Islet of Langerhans (tissue), 1 donor: Measurements from ENCODE around the gene POMT1.
A peak's percentile ranks its signal among the peaks of the same experiment; 100 is the strongest.

Experiments
- FAIRE-seq: peaks from one replicate; lab custom pipeline; 2011; peaks lifted over from hg19 to GRCh38; lab: Jason Lieb, UNC

Gene POMT1

DNA sequence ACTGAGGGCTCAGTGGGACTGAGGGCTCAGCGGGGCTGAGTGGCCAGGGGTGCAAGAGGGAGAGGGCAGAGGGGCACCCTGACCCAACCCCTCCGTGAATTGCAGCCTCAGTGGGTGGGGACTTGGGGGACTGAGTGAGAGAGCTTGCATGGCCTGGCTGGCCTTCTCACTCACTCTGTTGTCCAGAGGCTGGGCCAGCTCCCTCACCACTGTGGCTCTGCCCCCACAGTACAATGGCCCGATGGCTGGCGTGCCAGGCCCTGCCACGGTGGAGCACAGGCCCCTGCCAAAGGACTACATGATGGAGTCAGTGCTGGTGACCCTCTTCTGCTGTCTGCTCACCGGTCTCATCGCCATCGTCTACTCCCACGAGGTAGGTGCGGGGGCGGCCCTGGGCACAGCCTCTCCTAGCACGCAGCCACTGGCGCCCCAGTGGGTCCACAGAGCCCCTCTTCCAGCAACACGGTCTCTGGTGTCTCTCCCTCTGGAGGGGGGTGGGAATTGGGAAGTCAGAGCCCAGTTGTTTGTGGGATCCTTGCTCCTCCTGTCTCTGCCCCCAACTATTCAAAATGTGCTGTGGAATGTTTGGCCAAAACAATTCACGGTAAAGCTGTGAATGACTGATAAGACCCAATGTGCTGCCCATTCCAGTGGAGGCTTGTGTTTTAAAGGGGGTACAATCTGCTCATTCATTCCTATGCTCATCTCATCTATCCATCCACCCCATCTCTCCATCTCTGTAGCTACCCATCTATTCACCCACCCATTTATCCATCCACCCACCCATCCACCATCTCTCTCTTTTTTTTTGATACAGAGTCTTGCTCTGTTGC lies 53.3 kb downstream of the POMT1 start:
- no peak for FAIRE-seq

DNA sequence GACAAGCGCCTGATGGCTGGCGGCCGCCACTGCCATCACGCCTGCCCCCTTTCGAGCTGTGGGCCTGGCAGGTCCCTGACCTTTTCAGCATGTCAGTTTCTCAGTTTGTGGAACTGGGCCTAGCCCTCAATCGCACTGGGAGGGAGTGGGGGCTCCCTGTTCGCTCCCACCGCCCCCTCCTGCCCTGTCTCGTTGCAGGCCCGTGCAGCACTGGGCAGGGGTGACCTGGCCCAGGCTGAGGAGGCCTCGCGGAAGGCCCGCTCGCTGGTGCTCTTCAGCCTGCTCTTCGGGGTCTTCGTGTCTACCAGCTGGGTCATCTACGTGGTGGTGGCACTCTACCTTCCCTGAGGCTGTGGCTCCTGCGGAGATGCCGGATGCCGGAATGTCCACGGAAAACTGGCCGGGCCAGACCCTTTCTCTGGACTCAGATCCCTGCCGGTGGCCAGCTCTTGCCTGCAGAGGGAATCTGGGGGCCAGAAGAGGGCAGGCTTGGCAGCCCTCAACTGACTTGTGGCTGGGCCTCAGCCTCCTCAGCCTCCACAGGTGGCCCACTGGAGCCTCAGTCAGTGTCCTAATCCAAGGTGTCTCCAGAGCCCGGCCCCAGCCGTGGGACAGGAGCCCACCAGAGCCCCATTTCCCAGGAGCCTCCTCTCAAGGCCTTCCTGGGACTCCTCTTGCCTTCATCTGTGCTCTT lies 55.3 kb downstream of the POMT1 start:
- no peak for FAIRE-seq

DNA sequence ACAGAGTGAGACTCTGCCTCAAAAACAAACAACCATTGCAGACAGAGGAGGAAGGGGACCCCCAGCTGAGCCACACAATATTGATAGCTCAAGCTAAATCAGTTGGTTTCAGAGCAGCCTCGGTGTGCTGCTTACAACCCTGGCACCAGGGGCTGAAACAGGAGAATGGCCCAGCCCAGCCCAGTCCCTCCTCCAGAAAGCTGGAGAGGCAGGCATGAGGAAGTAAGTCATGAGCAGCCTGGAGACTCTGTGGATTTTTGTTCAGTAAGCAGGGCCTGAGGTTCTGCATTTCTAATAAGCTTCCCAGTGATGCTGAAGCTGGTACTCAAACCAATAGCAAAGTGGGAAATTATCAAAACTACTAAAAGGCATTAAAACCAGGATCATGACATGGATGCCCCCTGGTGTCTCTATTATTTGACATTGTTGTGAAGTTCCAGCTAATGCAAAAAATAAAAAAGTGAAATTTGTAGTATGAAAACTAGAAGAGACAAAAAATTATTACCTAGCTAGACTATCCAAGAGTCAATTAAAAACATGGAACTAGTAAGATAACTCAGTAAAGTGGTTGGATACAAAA lies 56.8 kb downstream of the POMT1 start:
- peak; percentile 72 for FAIRE-seq

DNA sequence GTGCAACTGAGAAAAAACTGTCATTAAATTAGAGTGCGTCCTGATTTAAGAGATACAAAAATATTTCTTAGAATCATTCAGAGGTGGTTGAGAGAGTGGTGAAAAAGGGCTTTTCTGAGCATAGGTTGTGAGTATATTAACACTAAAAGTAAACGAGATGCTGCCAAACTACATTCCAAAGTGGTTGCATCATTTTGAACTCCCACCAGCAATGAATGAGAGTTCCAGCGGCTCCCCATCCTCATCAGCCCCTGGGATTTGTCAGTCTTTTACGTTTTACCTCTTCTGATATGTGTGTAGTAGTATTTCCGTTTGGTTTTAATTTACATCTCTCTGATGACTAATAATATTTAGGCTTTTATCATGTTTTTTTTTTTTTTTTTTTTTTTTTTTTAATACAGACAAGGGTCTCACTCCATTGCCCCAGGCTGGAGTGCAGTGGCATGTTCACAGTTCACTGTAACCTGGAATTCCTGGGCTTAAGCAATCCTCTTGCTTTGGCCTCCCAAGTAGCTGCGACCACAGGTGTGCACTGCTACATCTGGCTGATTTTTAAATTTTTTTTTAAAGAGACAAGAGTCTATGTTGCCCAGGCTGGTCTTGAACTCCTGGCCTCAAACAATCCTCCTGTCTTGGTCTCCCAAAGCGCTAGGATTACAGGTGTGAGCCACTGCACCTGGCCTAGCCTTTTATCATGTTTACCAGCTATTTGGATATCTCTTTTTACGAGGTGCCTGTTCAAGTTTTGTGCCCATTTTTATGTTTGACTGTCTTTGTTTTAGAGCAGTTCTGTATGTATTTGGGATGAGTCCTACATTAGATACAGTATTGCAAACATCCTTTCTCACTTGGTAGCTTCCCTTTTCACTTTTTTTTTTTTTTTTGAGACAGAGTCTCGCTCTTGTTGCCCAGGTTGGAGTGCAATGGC lies 59.6 kb downstream of the POMT1 start:
- FAIRE-seq: no peak

DNA sequence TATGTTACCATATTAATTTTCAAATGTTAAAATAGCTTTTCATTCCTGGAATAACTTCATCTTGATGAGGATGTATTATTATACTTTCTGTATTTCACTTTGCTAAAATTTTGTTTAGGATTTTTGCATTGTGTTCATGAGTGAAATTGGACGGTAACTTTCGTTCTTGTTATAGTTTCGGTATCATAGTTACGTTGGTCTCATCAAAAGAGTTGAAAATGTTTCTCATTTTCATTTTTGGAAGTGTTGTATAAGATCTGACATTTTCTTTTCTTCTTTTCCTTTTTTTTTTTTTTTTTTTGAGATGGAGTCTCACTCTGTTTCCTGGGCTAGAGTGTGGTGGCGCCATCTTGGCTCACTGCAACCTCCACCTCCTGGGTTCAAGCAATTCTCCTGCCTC lies 62.7 kb downstream of the POMT1 start:
- no peak for FAIRE-seq

DNA sequence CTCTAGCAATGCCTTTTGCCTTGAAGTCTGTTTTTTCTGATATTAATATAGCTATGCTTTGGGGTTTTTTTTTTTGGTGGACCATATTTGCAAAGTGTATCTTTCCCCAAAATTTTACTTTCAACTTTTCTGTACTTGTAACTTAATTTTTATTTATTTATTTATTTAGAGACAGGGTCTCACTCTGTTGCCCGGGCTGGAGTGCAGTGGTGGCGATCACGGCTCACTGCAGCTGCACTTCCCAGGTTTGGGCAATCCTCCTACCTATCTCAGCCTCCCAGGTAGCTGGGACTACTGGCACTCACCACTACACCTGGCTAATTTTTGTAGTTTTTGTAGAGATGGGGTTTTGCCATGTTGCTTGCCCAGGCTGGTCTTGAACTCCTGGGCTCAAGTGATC lies 63.4 kb downstream of the POMT1 start:
- no peak for FAIRE-seq

DNA sequence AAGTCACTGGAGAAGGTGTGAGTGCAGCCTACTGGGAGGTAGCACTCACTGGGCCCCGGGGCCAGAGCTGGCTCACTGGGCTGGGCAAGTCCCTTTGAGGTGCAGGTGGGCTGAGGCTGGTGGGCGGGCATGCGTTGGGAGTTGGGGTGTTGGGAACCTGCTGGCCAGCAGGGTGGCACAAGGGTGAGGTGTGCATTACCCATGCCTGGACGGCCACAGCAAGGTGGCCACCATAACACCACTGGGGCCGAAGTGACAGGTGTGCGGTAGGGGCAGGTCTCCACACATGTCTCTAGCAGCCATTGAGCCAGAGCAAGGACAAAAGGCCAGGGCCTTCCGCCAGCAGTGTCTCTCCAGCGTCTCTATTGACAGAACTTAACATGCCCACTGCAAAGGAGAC lies 65.2 kb downstream of the POMT1 start:
- no peak for FAIRE-seq
